ENCODE measurements around the gene PML.

DNA sequence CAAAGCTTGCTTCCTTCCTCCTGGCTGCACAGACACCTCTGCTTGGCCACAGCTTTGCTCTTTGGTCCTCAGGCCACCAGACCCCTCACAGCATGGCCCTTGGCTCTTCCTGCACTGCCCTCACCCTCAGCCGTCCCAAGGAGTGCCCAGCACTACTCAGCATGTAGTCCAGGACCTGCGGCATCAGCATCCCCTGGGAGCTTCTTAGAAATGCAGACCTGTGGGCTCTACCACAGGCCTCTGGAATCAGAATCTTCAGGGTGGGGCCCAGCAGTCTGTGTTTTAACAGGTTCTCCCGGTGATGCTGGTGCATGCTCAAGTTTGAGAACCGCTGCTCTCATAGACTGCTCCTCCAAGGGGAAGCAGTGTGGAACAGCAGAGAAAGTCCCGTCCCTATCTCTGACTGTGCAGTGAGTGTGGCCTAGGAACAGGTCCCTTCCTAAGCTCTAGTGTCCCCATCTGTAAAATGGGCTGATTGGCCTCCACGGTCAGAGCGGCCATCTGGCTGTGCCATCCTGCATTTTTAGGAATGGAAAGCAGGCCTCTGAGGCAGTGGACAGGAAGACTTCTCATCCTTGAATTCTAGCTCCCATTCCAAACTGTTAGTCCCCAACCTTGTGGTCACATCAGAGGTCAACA lies 51.2 kb downstream of the PML start:
- TF ChIP-seq, protein P1, sequence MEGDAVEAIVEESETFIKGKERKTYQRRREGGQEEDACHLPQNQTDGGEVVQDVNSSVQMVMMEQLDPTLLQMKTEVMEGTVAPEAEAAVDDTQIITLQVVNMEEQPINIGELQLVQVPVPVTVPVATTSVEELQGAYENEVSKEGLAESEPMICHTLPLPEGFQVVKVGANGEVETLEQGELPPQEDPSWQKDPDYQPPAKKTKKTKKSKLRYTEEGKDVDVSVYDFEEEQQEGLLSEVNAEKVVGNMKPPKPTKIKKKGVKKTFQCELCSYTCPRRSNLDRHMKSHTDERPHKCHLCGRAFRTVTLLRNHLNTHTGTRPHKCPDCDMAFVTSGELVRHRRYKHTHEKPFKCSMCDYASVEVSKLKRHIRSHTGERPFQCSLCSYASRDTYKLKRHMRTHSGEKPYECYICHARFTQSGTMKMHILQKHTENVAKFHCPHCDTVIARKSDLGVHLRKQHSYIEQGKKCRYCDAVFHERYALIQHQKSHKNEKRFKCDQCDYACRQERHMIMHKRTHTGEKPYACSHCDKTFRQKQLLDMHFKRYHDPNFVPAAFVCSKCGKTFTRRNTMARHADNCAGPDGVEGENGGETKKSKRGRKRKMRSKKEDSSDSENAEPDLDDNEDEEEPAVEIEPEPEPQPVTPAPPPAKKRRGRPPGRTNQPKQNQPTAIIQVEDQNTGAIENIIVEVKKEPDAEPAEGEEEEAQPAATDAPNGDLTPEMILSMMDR (IDR thresholded peaks at IDR 0.05): no peak
- no peak for TF ChIP-seq POLR2AphosphoS5 (IDR thresholded peaks at IDR 0.05)
- TF ChIP-seq POLR2A (IDR thresholded peaks at IDR 0.05): no peak
- TF ChIP-seq EP300 (IDR thresholded peaks at IDR 0.05): no peak
